ENCODE results near the gene PDE1A.

The PDE1A gene

DNA sequence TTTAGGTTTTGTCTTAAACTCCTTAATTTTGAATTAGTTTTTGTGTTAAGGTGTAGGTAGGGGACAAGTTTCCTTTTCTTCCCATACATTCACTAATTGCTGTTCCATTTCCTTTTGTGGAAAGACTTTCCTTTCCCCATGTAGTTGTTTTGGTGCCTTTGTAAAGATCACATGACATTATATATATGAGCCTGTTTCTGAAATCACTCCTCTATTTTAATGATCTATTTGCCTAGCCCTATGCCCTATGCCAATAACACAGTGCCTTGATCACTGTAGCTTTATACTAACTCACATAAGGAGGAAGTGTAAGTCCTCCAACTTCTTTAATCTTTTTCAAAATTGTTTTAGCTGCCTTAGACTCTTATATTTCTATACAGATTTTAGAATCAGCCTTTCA is 229.3 kb downstream of the PDE1A start:
- TF ChIP-seq, protein P1, sequence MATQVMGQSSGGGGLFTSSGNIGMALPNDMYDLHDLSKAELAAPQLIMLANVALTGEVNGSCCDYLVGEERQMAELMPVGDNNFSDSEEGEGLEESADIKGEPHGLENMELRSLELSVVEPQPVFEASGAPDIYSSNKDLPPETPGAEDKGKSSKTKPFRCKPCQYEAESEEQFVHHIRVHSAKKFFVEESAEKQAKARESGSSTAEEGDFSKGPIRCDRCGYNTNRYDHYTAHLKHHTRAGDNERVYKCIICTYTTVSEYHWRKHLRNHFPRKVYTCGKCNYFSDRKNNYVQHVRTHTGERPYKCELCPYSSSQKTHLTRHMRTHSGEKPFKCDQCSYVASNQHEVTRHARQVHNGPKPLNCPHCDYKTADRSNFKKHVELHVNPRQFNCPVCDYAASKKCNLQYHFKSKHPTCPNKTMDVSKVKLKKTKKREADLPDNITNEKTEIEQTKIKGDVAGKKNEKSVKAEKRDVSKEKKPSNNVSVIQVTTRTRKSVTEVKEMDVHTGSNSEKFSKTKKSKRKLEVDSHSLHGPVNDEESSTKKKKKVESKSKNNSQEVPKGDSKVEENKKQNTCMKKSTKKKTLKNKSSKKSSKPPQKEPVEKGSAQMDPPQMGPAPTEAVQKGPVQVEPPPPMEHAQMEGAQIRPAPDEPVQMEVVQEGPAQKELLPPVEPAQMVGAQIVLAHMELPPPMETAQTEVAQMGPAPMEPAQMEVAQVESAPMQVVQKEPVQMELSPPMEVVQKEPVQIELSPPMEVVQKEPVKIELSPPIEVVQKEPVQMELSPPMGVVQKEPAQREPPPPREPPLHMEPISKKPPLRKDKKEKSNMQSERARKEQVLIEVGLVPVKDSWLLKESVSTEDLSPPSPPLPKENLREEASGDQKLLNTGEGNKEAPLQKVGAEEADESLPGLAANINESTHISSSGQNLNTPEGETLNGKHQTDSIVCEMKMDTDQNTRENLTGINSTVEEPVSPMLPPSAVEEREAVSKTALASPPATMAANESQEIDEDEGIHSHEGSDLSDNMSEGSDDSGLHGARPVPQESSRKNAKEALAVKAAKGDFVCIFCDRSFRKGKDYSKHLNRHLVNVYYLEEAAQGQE (IDR thresholded peaks at IDR 0.05; ENCODE audit: insufficient read depth in 1 of 2, low read depth in 2 of 2, low read length in 2 of 2), result no peak
- TF ChIP-seq POLR2AphosphoS5 (IDR thresholded peaks at IDR 0.05; ENCODE audit: low read depth, low read length), result no peak
- TF ChIP-seq TAF1 (IDR thresholded peaks at IDR 0.05; ENCODE audit: borderline replicate concordance, insufficient read depth, low read length), result no peak
- no peak for TF ChIP-seq SIN3A (IDR thresholded peaks at IDR 0.05; ENCODE audit: borderline replicate concordance, insufficient read depth, low read length)
- no peak for TF ChIP-seq FOXP2 (optimal IDR thresholded peaks at IDR 0.05; ENCODE audit: borderline replicate concordance, extremely low read depth, extremely low read length, insufficient read depth)

- TF ChIP-seq, protein P1 (IDR thresholded peaks at IDR 0.05; ENCODE audit: insufficient read depth in 1 of 2, low read depth in 2 of 2, low read length in 2 of 2), result no peak
- TF ChIP-seq SIN3A (IDR thresholded peaks at IDR 0.05; ENCODE audit: borderline replicate concordance, insufficient read depth, low read length), result no peak
- TF ChIP-seq FOXP2 (optimal IDR thresholded peaks at IDR 0.05; ENCODE audit: borderline replicate concordance, extremely low read depth, extremely low read length, insufficient read depth), result no peak
- no peak for TF ChIP-seq TAF1 (IDR thresholded peaks at IDR 0.05; ENCODE audit: borderline replicate concordance, insufficient read depth, low read length)
- no peak for TF ChIP-seq POLR2AphosphoS5 (IDR thresholded peaks at IDR 0.05; ENCODE audit: low read depth, low read length)
These were observed 233.5 kb downstream of the PDE1A start for GRCh38 chr2:182193291-182193690.

DNA sequence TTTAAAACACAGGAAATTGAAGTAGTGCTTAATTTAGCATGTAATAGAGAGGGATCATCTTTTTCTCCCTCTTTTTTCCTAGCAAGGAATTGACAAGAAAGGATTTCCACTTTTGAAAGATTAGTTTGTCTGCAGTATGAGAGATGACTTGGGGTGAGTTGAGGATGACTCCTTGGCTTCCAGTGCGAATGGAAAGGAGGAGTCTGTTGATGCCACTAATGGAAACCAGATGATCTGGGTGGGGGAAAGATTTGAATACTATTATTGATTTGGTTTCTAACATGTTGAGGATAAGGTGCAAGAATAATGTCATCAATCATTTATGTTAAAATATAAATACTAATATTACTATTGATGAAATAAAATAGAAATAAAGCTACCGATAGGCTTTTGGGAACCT is 235.8 kb downstream of the PDE1A start:
- TF ChIP-seq FOXP2 (optimal IDR thresholded peaks at IDR 0.05; ENCODE audit: borderline replicate concordance, extremely low read depth, extremely low read length, insufficient read depth), result no peak
- TF ChIP-seq TAF1 (IDR thresholded peaks at IDR 0.05; ENCODE audit: borderline replicate concordance, insufficient read depth, low read length), result no peak
- no peak for TF ChIP-seq POLR2AphosphoS5 (IDR thresholded peaks at IDR 0.05; ENCODE audit: low read depth, low read length)
- TF ChIP-seq, protein P1 (IDR thresholded peaks at IDR 0.05; ENCODE audit: insufficient read depth in 1 of 2, low read depth in 2 of 2, low read length in 2 of 2), result no peak
- TF ChIP-seq SIN3A (IDR thresholded peaks at IDR 0.05; ENCODE audit: borderline replicate concordance, insufficient read depth, low read length), result no peak

DNA sequence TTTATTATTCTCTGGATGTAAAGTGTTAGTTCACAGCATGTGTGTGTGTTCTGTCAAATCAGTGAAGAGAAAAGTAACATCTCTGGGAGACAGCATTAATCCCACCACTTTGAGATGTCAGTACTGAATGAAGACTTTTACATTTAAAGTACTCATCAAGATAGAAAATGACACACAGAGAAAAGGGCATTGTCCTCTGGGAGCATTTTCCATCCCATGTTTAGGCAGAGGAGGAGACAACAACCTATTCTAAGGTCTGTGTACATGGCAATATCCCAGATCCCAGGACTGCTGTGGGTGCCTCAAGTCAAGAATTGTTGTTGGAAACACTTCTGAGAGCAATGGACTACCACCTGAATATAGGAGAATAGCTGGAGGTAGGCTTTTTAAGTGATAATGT is 239.7 kb downstream of the PDE1A start:
- TF ChIP-seq SIN3A (IDR thresholded peaks at IDR 0.05; ENCODE audit: borderline replicate concordance, insufficient read depth, low read length) (no peak), POLR2AphosphoS5 (IDR thresholded peaks at IDR 0.05; ENCODE audit: low read depth, low read length) (no peak)

- TF ChIP-seq FOXP2 (optimal IDR thresholded peaks at IDR 0.05; ENCODE audit: borderline replicate concordance, extremely low read depth, extremely low read length, insufficient read depth), result no peak
- no peak for TF ChIP-seq TAF1 (IDR thresholded peaks at IDR 0.05; ENCODE audit: borderline replicate concordance, insufficient read depth, low read length)
- no peak for TF ChIP-seq POLR2AphosphoS5 (IDR thresholded peaks at IDR 0.05; ENCODE audit: low read depth, low read length)
- TF ChIP-seq SIN3A (IDR thresholded peaks at IDR 0.05; ENCODE audit: borderline replicate concordance, insufficient read depth, low read length), result no peak
These were observed 240.6 kb downstream of the PDE1A start for GRCh38 chr2:182186132-182186735.

DNA sequence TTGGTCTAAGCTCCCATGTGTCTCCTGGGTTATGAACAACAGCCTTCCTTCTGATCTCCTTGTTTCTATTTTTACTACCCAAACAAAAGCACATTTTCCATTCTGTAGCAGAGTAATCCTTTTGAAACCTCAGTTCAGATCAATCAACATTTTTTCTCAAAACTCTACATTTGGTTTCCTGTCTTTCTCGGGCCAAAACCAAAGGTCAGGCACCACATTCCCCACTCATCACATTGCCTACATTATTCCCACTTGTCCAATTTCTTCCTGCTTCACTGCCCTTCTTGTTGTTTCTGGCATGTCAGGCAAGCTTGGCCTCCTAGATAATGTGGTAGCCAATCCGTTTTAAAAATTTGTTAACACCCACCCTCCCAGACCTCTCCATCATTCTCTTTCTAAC is 244.4 kb downstream of the PDE1A start:
- TF ChIP-seq, protein P1 (IDR thresholded peaks at IDR 0.05; ENCODE audit: insufficient read depth in 1 of 2, low read depth in 2 of 2, low read length in 2 of 2), result no peak
- TF ChIP-seq FOXP2 (optimal IDR thresholded peaks at IDR 0.05; ENCODE audit: borderline replicate concordance, extremely low read depth, extremely low read length, insufficient read depth) (no peak), SIN3A (IDR thresholded peaks at IDR 0.05; ENCODE audit: borderline replicate concordance, insufficient read depth, low read length) (no peak), POLR2AphosphoS5 (IDR thresholded peaks at IDR 0.05; ENCODE audit: low read depth, low read length) (no peak), TAF1 (IDR thresholded peaks at IDR 0.05; ENCODE audit: borderline replicate concordance, insufficient read depth, low read length) (no peak)
